Stomach (tissue), 9 donors: ENCODE results near the gene CYP3A7. TPM values are rescaled to one million over a fixed set of nuclear protein-coding genes. Genes with fewer than 3 reads are reported as not detected.
A peak's percentile ranks its signal among the peaks of the same experiment; 100 is the strongest.

ENCODE experiments used
- DNase-seq, 2 donors: peaks; one replicate each; pipeline versions ENCODE4 v3.0.0 to v3.0.0-alpha.2; 2013 to 2019
- H3K27ac ChIP-seq, 5 donors: fragments of 200-600 bp in 4 of 5; sonication (generic) in 4 of 5; one replicate each; pipeline ENCODE4 v1.5.1; 2013 to 2019; ENCODE audit warnings: mild to moderate bottlenecking in 1 of 5, moderate library complexity in 1 of 5
- H3K27me3 ChIP-seq, 3 donors: fragments of 200-600 bp; sonication (generic); one replicate each; pipeline ENCODE4 v1.5.1; 2017 to 2019; ENCODE audit warnings: mixed run types in 1 of 3
- H3K36me3 ChIP-seq, 4 donors: fragments of 200-600 bp; sonication (generic); 1 replicate in 3 of 4; 2 replicates in 1 of 4; pipeline ENCODE4 v1.5.1; 2016 to 2019
- H3K4me1 ChIP-seq, 4 donors: fragments of 200-600 bp; sonication (generic); one replicate each; pipeline ENCODE4 v1.5.1; 2016 to 2019
- H3K4me3 ChIP-seq, 4 donors: fragments of 200-600 bp; sonication (generic) in 3 of 4; one replicate each; pipeline ENCODE4 v1.5.1; 2016 to 2019; ENCODE audit warnings: mild to moderate bottlenecking in 1 of 4
- H3K9me3 ChIP-seq, 4 donors: fragments of 200-600 bp; sonication (generic); one replicate each; pipeline ENCODE4 v1.5.1; 2016 to 2019
- CTCF ChIP-seq, 7 experiments: fragments of 450-650 bp in 4 of 7; fragments of 200-600 bp in 3 of 7; sonication (generic) in 3 of 7; IDR thresholded peaks; one replicate each; pipeline ENCODE4 v1.5.1; 2016 to 2019; ENCODE audit warnings: antibody characterized with exemption in 7 of 7, control low read depth in 2 of 7, mild to moderate bottlenecking in 1 of 7
- EP300 ChIP-seq: sonication (generic); formaldehyde crosslinking; IDR thresholded peaks from one replicate; pipeline ENCODE4 v1.6.1; 2017; ENCODE audit warnings: antibody characterized with exemption
- POLR2A ChIP-seq, 4 donors: fragments of 450-650 bp; IDR thresholded peaks; one replicate each; pipeline ENCODE4 v1.6.1; 2016; ENCODE audit warnings: antibody characterized with exemption in 4 of 4, control low read depth in 2 of 4, mild to moderate bottlenecking in 1 of 4, moderate library complexity in 1 of 4
- POLR2AphosphoS5 ChIP-seq, 3 donors: sonication (generic); formaldehyde crosslinking; IDR thresholded peaks; one replicate each; pipeline ENCODE4 v1.6.1; 2016; ENCODE audit warnings: antibody characterized with exemption in 3 of 3
- WGBS, 5 donors: extraction: QIAGEN DNeasy Blood & Tissue Kit in 3 of 5; methylation state at CpG; one replicate each; pipeline versions ENCODE4 v1.1.5 to v1.1.7; 2013 to 2018; 5-methylcytosine and 5-hydroxymethylcytosine counted together
- intact Hi-C: fragments of 100-400 bp; cut with DNase I; formaldehyde crosslinking; loops from one replicate; pipeline ENCODE4 v1.15.1; 2023; ENCODE audit warnings: low total_unique reads
- polyA plus RNA-seq, 3 donors: library from polyadenylated mRNA; stranded (reverse); fragments of 200-250 nt; gene quantifications; one replicate each; pipeline ENCODE4 v1.2.3, GENCODE V29; 2013
- total RNA-seq, 5 donors: library from RNA; depleted of rRNA; stranded (reverse); fragments of >200 nt; gene quantifications; one replicate each; pipeline versions ENCODE4 v1.1.0 to v1.2.3, GENCODE V29; 2014 to 2016
- donor health status: healthy with polysubstance abuse.
- donor health status: Bipolar disorder and iron deficiency.
- donor health status: healthy.

CYP3A7 gene
- total and polyA plus RNA-seq, 8 donors = not detected

DNA sequence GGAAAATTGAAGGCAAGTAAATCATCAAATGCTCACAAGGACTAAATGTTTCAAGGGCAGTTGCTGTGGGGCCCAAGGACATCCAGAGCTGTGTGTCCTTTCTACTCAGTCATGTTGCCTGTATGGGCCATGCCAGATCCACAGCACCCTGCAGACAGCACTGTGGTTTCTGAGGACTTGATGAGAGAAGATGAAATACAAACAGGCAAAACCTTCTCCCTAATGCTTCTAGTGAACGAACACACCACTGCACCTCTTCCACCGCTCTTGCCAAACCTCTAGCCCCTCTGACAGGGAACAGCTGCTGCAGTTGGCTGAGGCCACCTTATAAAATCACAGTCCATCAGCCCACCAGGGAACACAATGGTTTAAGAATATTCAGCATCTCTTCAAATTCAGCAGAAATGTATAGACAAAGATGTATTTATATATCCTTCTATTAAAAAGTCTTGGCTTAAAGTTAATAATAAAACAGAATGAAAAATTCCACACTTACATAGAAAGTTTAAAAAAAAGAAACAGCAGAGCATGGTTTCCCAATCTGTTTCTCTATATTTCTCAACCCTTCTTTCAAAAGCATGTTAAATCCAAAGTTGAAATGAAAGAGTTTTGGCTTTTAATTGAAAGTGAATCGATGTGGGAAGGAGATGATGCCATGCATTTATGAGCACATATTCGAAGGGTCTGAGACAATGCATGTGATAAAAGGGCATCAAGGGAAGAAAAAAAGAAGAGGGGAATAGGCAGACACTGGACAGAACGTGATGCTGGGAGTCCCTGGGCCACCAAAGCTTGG lies 14.0 kb downstream of the CYP3A7 start:
- H3K27ac ChIP-seq = no peak overlapping the region

GRCh38 chr7:99719996-99720769 lies 14.8 kb downstream of the CYP3A7 start:
- peaks cover 0 to 8% (median 0%) of the 10 kb centered on the region in 4 donors for H3K36me3 ChIP-seq

More for the DNA sequence above, 14.0 kb downstream of the CYP3A7 start:
- 62 to 82% (median 75%) methylated on average over 5 of the region's 5 CpGs for WGBS, 5 donors
- H3K36me3 ChIP-seq = peaks cover 0 to under 1% (median 0%) of the 10 kb centered on the region in 4 donors
- DNase-seq = peak in 1 of 2 donors; percentile 48
- peaks cover 0 to 11% (median 4%) of the 10 kb centered on the region in 4 donors for H3K4me1 ChIP-seq
- TF ChIP-seq POLR2A (IDR thresholded peaks at IDR 0.05) (no peak), EP300 (no peak), CTCF (IDR thresholded peaks at IDR 0.05) (no peak), POLR2AphosphoS5 (IDR thresholded peaks at IDR 0.05) (no peak)
- intact Hi-C loops = no loop called here
- H3K4me3 ChIP-seq = no peak overlapping the region
- H3K9me3 ChIP-seq = no peaks in the 10 kb centered on the region
- H3K27me3 ChIP-seq = no peaks in the 10 kb centered on the region

GRCh38 chr7:99713995-99714570 lies 20.9 kb downstream of the CYP3A7 start:
- DNase-seq = no peak
- TF ChIP-seq CTCF (IDR thresholded peaks at IDR 0.05) = no peak
- TF ChIP-seq POLR2AphosphoS5 (IDR thresholded peaks at IDR 0.05) = no peak
- no peak for TF ChIP-seq EP300
- peaks cover 0 to 5% (median 0%) of the 10 kb centered on the region in 4 donors for H3K4me1 ChIP-seq
- peaks cover 0 to 50% (median 2%) of the 10 kb centered on the region in 4 donors for H3K36me3 ChIP-seq
- no peak overlapping the region for H3K4me3 ChIP-seq
- no peaks in the 10 kb centered on the region for H3K9me3 ChIP-seq
- intact Hi-C loops = no loop called here
- H3K27me3 ChIP-seq = no peaks in the 10 kb centered on the region
- no peak overlapping the region for H3K27ac ChIP-seq
- 47 to 64% (median 56%) methylated on average over 3 of the region's 3 CpGs for WGBS, 5 donors

More at GRCh38 chr7:99719996-99720769, 14.8 kb downstream of the CYP3A7 start:
- WGBS, 5 donors = 25 to 46% (median 41%) methylated on average over 4 of the region's 4 CpGs
- peak in 1 of 3 donors; percentile 6 for TF ChIP-seq POLR2AphosphoS5 (IDR thresholded peaks at IDR 0.05)
- TF ChIP-seq EP300 = no peak
- Histone ChIP-seq H3K9me3 (no peaks in the 10 kb centered on the region), H3K27ac (no peak overlapping the region), H3K4me1 (peaks cover 0 to 11% (median 4%) of the 10 kb centered on the region in 4 donors), H3K27me3 (no peaks in the 10 kb centered on the region), H3K4me3 (no peak overlapping the region)
- peak in 1 of 2 donors; percentile 60 for DNase-seq
- intact Hi-C loops = no loop called here

- Histone ChIP-seq H3K27ac (no peak overlapping the region), H3K36me3 (peaks cover 0 to 57% (median 4%) of the 10 kb centered on the region in 4 donors), H3K27me3 (no peaks in the 10 kb centered on the region), H3K4me1 (peaks cover 0 to 5% (median 0%) of the 10 kb centered on the region in 4 donors), H3K9me3 (peaks cover 0 to 20% (median 0%) of the 10 kb centered on the region in 4 donors), H3K4me3 (no peak overlapping the region)
- no peak for TF ChIP-seq POLR2AphosphoS5 (IDR thresholded peaks at IDR 0.05)
- TF ChIP-seq POLR2A (IDR thresholded peaks at IDR 0.05) = no peak
- TF ChIP-seq EP300 = no peak
- TF ChIP-seq CTCF (IDR thresholded peaks at IDR 0.05) = no peak
- intact Hi-C loops = no loop called here
- WGBS, 5 donors = 41 to 73% (median 66%) methylated on average over 2 of the region's 2 CpGs
- no peak for DNase-seq
Observed at GRCh38 chr7:99709838-99710578, 25.0 kb downstream of the CYP3A7 start.
